ENCODE results near the gene MRGPRG.
"Not testable (repeated sequence)": the region's sequence is repeated elsewhere in the genome, so short reads cannot be mapped to it uniquely, and the experiment has no call there.

Gene MRGPRG, protein sequence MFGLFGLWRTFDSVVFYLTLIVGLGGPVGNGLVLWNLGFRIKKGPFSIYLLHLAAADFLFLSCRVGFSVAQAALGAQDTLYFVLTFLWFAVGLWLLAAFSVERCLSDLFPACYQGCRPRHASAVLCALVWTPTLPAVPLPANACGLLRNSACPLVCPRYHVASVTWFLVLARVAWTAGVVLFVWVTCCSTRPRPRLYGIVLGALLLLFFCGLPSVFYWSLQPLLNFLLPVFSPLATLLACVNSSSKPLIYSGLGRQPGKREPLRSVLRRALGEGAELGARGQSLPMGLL

DNA sequence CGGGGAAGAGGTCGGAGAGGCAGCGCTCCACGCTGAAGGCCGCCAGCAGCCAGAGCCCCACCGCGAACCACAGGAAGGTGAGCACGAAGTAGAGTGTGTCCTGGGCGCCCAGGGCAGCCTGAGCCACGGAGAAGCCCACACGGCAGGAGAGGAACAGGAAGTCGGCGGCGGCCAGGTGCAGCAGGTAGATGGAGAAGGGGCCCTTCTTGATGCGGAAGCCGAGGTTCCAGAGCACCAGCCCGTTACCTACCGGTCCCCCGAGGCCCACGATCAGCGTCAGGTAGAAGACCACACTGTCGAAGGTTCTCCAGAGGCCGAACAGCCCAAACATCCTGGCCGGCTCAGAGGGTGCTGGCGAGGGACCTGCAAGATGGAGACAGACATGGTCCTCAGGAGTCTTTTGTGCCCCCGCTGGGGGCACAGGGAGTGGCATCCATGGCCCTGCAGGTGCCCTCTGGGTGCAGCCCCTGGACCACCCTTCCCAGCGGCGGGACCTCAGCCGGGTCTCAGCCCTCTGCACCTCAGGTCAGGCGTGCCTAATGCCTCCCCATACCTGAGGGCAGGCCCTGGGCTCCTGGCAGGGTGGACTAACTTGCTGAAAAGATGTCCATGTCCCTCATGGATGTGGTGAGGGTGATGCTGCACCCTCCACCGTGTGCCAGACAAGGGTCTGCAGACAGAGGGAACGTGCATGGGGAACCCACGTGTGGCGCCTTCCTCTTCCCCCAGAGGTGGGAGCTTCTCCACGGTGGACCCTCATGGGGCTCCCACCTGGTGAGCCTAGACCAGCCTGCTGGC is at the start of gene MRGPRG:
Gene MRGPRG (minus strand): TSS at position 331 of the 798 bp plus-strand sequence. CDS start 0 bp downstream, at position 331.
- no peak for DNase-seq

DNA sequence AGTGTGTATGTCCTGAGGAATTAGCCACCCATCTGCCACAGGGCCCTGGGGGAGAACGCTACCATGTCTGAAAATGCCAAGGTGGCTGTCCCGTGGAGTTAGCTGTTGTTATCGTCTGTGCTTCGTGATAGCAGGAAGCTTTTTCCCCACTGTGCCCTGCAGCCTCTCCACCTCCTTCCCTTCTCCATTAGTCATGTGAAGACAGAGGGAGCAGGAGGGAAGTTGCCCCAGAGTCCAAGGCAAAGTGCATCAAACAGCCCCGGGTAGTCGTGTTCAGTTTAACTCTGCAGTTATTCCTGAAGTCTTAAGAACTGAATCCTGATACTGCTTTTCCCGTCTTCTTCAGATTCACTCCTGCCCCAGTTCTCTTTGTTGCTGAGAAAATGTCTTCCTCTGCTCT is 43.9 kb upstream of the MRGPRG start:
- DNase-seq, result not testable (repeated sequence)

DNA sequence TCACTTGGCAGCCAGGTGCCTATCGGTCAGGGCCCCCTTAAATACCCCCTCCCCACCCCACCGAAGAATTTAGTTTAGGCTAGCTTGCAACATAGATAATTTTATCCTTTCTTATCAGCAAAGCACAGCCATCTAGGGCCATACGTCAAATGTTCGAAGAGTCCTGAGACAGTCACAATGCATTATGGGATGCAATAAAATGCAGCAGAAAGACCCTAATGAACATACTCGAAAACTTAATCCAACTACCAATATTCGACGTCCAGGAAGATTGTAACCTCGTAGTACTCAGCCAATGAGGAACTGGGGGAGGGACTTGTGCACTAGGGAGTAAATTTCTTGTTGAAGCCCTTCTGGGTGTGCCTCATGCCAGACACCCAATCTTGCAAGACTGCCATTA is 43.2 kb upstream of the MRGPRG start:
- not testable (repeated sequence) for DNase-seq

DNA sequence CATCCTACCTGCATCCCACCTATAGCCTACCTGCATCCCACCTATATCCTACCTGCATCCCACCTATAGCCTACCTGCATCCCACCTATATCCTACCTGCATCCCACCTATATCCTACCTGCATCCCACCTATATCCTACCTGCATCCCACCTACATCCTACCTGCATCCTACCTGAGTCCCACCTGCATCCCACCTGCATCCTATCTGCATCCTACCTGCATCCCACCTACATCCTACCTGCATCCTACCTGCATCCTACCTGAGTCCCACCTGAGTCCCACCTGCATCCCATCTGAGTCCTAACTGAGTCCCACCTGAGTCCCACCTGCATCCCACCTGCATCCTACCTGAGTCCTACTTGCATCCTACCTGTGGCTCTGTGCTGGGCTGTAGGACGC is 38.9 kb upstream of the MRGPRG start:
- DNase-seq, result not testable (repeated sequence)

DNA sequence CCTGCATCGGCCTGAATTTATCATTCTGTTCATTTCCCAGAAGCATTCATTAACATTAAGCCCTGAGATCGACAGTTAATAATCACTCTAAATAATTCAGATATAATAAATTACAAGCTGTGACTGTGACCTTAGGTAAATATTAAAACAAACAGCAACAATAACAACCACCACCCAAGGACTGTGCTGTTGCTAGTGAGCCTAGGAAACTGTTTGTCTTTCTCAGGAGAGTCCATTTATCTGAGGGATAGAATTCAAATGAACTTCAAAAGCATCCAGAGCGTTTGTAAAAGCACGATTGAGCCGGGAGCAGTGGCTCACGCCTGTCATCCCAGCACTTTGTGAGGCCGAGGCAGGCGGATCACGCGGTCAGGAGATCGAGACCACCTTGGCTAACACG is 36.6 kb upstream of the MRGPRG start:
- DNase-seq, result not testable (repeated sequence)

DNA sequence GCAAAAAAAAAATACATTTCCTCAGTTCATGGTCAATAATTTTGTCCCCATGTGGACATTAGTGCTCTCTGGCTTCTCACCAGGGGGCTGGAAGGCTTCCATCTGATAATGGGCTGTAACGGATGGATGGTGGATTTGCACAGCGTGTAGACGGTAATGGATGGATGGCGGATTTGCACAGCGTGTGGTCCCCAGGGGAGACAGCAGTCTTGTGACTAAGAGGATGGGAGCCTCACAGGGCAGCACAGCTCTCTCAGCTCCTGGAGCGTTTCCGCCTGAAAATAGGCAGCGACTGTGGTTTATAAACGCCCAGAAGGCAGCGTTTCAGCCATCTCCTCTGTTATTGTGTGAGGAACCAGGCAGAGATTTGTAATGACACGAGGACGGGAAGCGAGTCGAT is 36.2 kb upstream of the MRGPRG start:
- DNase-seq, result not testable (repeated sequence)

DNA sequence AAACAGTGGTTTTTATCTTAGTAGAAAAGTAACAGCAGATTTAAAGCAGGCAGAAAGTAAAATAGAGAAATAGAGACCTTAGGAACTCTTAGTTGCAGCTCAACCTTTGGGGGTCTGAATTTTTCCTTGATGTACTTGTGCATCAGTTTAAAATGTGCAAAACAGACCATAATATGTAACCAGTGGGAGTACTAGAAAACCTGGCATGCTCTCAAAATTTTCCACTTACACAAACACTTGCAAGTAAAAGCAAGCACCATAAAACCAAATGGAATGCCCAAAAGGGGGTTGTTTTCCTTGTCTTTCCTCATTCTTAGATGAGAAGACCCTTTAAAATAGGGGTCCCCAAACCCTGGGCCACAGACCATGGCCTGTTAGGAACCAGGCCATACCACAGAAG is 26.5 kb upstream of the MRGPRG start:
- DNase-seq, result no peak

DNA sequence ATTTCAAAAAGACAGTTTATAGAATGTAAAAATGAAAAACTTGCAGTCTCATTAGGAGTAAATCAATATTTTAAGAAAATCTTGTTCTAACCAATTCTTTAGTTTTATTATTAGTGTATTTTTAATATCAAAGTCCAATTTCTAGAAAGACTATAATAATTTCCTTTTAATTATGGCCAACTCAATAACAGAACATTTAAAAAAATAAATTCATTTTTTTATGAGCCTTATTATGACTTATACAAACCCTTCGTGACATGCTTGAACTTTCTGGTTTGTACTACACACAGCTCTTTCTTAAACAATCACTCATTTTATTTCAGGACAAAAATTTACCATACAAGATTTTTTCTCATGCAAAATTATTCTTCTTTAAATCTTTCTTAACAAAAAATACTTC is 25.3 kb upstream of the MRGPRG start:
- DNase-seq, result no peak

DNA sequence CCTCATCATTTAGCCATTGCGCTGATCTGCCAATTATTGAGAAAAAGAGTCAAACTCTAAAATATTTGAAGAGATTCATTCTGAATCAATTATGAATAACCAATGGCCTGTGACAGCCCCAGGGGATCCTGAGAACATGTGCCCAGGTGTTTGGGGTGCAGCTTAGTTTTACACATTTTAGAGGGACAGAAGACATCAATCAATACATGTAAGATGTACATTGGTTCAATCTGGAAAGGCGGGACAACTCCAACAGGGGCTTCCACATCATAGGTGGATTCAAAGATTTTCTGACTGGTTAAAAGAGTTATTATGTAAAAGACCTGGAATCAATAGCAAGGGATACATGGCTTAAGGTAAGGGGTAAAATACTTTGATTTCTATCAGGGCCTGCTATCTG is 18.5 kb upstream of the MRGPRG start:
- no peak for DNase-seq

DNA sequence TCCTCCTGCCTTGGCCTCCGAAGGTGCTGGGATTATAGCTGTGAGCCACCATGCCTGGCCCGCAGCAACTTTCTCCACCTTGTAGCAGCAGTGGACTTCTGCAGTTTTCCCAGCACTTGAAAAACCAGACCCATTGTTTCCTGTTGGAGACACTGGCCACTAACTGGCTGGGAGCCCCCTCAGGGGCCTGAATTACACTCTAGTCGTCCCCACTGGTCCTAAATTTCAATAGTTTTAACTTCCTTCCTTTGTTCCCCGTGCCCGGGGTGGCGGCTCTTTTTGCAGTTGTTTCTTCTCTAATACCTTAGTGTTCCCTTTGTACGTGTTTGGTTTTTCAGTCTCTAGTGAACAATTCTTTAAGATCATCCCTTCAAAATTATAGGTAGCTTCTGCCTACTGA is 16.2 kb upstream of the MRGPRG start:
- DNase-seq, result no peak

DNA sequence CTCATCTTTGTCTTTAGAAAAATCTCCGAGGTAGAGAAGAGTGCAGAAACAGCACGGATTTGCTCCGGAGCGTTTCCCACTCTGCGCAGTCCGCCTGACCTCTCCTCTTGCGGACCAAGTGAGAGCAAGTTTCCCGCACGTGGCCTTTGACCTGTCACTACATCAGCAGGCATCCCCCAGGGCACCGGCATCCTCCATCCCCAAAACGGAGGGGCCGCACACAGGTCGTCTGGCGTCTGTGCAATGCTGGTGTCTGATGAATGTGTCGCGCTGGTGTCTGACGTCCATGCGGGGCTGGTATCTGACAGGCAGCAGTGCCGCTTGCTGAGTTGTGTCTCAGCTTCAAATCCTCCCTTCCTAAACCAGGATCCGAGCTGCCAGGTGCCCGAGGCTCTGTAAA is 14.3 kb upstream of the MRGPRG start:
- no peak for DNase-seq

DNA sequence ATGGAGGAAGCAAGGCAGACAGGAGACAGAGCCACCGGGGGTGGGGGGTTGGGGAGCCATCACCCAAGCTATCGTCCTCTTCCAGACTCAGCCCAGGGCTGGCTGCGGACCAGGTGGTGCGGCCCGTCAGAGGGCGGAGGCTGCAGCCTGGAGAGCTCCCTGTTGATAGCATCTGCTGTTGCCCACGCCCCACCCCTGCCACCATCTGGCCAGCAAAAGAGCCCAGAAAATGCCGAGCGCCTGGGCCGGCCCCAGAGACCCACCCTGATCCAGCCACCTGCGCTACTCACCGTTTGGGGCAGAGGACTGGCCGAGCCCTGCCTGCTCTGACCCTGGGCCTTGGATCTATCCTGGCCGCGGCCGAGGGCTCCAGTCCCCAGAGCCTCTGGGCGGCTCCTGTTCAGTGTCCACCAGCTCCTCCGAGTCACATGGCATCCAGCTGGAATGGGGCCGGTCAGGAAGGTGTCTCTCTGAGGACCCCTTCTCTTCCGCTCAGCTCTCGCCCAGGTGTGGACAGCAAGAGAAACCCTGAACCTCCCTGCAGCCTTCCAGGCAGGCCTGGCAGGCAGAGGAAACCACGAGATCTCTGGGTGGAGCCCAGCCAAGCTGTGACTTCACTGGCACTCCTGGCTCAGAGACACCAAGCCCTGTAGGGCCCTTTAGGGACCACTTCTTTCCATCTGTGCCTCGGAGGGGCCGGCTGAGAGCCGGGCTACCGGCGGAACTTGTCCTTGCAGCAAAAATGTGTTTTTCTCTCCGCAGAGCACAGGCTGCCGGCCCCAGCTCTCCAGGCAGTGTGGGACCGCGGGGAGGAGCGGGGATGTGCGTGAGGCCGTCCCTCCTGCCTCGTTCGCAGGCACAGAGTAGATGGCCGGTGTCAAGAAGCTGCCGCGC is 13.5 kb upstream of the MRGPRG start, which contains the start of gene MRGPRE:
Gene MRGPRE (minus strand): TSS at position 567 of the 894 bp plus-strand sequence. CDS start 3,618 bp downstream, outside the sequence.
- no peak for DNase-seq

DNA sequence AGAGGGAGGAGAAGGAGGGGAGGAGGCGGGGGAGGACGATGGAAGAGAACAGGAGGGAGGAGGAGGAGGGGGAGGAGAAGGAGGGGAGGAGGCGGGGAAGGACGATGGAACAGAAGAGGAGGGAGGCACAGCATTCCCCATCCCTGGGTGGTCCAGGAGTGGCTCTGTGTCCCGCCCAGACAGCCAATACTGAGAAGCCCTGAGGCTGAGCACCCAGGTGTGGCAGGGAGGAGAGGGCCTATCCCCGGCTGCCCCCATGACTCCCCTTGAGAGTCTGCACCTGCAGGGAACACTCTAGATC is 12.9 kb upstream of the MRGPRG start:
- no peak for DNase-seq

DNA sequence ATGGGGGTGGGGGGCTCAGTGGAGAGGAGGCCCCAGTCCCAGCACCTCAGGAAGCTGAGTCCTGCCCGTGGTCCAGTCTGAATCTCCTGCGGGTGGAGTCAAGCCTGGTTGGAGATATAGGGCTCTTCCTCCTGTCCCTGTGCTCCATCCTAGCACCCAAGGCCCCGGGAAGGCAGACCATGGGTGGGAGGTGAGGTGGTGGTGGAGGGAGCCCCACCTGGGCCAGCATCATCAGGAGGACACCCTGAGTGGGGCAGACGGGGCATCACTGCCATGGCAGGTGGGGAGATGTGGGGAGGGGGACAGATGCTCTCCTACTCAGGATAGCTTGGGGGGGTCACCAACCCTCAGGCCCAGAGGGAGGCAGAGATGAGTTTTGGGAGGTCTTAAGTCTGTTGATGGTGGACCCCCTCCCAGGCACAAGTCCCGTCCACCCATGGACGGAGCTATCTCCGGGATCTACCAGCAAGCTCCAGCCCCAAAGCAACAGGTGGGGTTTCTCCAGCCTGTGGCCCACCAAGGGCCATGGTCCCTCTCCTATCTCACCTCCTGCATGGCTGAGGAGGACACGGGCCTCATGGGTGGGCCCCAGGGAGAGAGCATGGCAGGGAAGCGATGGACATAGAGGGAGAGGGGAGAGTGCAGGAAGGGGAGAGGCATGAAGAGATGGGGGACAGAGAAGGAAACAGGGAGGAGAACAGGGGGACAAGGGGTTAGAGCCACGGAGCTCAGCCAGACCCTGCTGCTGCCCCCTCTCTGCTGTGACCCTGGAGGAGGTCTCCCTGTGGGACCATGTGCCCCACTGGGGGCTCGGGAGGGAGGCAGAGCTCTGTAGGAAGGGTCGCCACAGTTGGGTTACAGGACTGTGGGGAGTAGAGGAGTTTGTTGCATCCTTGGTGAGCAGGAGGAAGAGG is 12.3 kb upstream of the MRGPRG start:
- no peak for DNase-seq

DNA sequence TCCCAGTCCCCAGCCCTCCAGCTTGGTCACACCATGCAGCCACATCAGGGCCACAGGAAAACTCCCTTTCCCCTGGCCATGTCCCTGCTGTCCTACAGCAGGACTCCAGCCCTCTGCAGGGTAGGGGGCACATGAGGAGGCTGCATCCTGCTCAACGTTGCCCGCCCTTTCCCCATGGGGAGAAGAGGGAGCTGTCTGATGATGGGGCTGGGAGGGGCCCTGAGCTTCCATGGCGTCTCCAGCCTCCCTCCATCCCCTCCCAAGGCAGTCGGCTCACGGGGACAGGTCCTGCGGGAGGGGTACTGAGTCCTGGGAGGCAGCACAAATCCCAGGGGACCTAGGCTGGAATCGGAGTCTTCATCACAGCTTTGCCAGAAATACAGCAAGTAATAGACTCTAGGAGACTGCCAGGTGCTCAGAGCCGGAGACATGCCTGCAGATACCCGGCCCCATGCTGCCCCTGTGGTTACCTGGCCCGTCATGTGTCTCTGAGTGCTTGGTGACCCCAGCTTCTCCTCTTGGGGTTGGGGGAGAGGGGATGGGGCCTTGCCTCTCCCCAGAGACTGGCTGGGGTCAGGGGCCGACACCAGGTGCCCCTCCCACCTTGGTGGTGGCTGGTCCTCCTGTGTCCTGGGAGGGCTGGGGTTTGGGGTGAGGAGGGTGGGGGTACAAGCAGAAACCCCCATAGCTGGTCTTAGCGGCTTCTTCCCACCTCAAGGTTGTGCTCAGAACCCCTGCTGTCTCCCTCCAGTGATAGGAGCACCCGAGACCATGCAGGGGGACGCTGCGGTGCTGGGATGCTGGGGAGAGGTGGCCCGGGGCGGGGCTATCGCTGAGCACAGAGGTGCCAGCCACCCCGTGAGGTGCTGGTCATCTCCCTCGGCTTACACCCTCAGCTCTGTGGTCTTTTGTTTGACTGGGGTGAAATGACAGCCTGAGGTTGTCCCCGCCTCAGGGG is 11.3 kb upstream of the MRGPRG start:
- no peak for DNase-seq

DNA sequence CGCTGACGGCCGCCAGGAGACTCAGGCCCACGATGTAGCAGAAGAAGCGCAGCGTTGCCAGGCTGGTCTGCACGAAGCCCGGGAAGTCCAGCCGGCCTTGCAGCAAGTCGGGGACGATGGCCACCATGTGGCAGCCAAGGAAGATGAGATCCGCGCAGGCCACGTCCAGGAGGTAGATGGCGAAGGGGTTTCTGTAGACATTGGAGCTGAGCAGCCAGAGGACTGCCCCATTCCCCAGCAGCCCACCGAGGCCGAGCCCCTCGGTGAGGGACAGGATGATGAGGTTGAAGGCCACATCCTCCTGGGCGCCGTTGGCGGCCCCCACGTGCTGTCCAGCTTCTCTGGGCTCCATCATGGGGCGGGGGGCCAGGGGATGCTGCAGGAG is 9.8 kb upstream of the MRGPRG start:
- no peak for DNase-seq

DNA sequence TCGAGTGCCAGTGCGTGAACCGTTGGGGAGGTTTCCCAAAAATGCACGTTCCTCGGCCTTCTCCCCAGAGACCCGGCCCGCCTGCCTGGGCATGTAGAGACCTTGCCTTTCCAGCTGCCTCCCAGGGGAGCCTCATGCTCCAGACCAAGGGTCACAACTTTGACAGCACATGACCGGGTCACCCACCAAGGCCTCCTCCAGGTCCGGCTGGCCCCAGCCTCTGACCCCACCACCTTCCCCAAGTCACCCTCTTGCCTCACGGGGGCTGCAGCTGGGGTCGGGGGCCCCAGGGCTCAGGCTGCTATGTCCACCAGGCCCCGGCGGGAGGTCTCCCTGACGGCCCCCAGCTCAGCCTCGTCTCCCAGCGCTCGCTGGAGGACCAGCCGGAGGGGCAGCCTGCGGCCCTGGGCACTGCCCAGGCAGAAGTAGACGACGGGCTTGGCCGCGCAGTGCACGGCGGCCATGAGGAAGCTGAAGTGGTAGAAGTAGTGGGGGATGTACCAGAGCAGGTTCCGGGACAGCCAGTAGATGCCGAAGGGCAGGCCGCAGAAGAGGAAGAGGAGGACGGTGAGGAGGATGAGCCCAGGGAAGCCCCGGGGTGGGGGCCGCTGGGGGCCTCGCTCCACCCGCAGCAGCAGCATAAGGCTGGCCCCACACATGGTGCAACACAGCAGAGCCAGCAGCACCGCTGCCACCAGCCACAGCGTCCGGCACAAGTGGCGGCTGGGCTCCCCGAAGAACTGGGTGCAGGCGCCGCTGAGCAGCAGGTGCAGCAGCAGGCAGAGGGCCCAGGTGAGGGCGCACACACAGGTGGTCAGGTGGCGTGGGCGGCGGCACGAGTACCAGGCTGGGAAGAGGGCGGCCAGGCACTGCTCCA is 9.2 kb upstream of the MRGPRG start:
- DNase-seq, result no peak

DNA sequence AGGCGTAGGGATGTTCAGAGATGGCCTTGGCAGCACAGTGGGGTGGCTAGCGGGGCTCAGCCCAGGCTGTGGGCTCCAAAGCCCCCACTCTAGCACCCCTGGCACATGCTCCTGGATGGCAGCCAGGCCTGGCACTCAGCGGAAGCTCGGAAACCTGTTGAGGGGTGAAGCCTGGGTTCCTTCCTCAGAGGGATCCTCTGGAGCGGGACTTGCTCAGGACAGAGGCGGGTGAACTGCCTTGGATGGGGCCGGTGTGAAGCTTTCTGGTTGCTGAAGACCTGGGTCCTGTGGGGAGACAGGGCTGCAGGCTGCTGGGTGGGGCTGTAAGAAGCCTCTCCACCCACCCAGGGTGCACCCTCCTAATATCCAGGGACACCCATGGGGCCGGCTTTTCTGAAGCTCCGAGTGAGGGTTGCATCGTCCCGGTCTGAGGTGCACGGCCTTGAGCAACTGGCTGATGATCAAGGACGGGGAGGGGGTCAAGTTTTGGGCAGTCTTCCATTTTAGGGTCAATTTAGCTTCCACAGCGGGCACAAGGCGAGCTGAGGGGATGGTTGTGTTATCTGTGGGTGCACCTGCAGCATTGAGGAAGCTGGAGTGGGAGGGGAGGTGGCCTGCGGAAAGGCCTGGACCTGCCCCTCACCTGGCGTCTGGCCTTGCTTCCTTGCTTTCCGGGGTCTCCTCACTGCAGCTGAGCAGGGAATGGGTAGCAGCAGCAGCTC is 8.4 kb upstream of the MRGPRG start:
- no peak for DNase-seq

Measured in CD4-positive, alpha-beta T cell treated with Interleukin-17A for 4 hours (primary cell).